ENCODE measurements around the gene CCDC33. TPM values are rescaled to one million over a fixed set of nuclear protein-coding genes. Genes with fewer than 3 reads are reported as not detected.
A peak's percentile ranks its signal among the peaks of the same experiment; 100 is the strongest.

The CCDC33 gene
- polyA plus RNA-seq, 1 of the 3 experiments (the other 2 are of a cell fraction), result 4.0 TPM

GRCh38 chr15:74373731-74374647 is 137.9 kb downstream of the CCDC33 start:
- Histone ChIP-seq H3K36me3 (replicated peaks in 1 of 2; ENCODE audit: control insufficient read depth in 1 of 2, insufficient read depth in 2 of 2, low read length in 1 of 2) (no peaks in the 10 kb centered on the region), H3K27me3 (ENCODE audit: insufficient read depth) (peaks cover 30% of the 10 kb centered on the region), H4K20me1 (ENCODE audit: insufficient read depth) (no peaks in the 10 kb centered on the region), H3K27ac (ENCODE audit: low read depth in 2 of 2, low read length in 1 of 2) (peak overlapping the region in 1 of 2 experiments; percentile 93; a peak in 2 of 4 replicates), H3K9me3 (no peaks in the 10 kb centered on the region), H3K79me2 (ENCODE audit: insufficient read depth) (no peaks in the 10 kb centered on the region), H3K9me2 (no peaks in the 10 kb centered on the region), H2AFZ (ENCODE audit: low read depth) (peak overlapping the region; percentile 100), H3K4me1 (ENCODE audit: control insufficient read depth in 1 of 2, insufficient read depth in 2 of 2, low read depth in 1 of 2, low read length in 1 of 2) (peaks cover 0 to 12% of the 10 kb centered on the region in 2 experiments; a peak in 1 of 4 replicates), H3K4me3 (ENCODE audit: low read depth in 2 of 2, low read length in 1 of 2) (peak overlapping the region; percentile 67 to 99), H3F3A (replicated peaks; ENCODE audit: insufficient read depth) (no peaks in the 10 kb centered on the region), H3K4me2 (peak overlapping the region; percentile 100), H3K9ac (no peak overlapping the region; the same call in 1 of the 2 replicates)
- peak; percentile 99 for DNase-seq
- POLR2A ChIA-PET, result interaction anchor here (1.4 to 1.5 kb wide), 2 partner anchors 87 to 115 kb away, joined by 4 to 5 read pairs; partner anchors contain the start of gene UBL7
- CTCF ChIA-PET, result interaction anchor here (0.5 to 23.8 kb wide), 63 partner anchors 8 to 475 kb away, joined by 3 to 779 read pairs (median 4); partner anchors contain the start of genes CLK3, SEMA7A and UBL7
- 5% methylated on average over 30 of the region's 62 CpGs for WGBS (ENCODE audit: low lambda C conversion rate)
- TF ChIP-seq RFX5 (IDR thresholded peaks at IDR 0.05; ENCODE audit: low read length) (peak; percentile 95), FOXJ3 (CRISPR knock-in tag; IDR thresholded peaks at IDR 0.05) (no peak), RXRA (IDR thresholded peaks at IDR 0.05; ENCODE audit: borderline replicate concordance, low read depth) (no peak), EZH2phosphoT487 (IDR thresholded peaks at IDR 0.05; ENCODE audit: borderline replicate concordance, low read depth) (no peak), EP300 (IDR thresholded peaks at IDR 0.05; ENCODE audit: borderline replicate concordance in 1 of 2, low read depth in 1 of 2, low read length in 1 of 2) (no peak; a peak in 1 of 4 replicates), RCOR1 (IDR thresholded peaks at IDR 0.05; ENCODE audit: low read length) (no peak), MXI1 (IDR thresholded peaks at IDR 0.05; ENCODE audit: low read depth, low read length) (peak; percentile 62), CHD2 (IDR thresholded peaks at IDR 0.05; ENCODE audit: low read length, partially characterized antibody) (peak; percentile 10), GATA2 (CRISPR knock-in tag; IDR thresholded peaks at IDR 0.05) (no peak; the same call in 1 of the 2 replicates), NFIC (IDR thresholded peaks at IDR 0.05; ENCODE audit: borderline replicate concordance) (no peak), IRF3 (IDR thresholded peaks at IDR 0.05; ENCODE audit: low read depth, low read length) (peak; percentile 9; the same call in 1 of the 2 replicates), GABPA (IDR thresholded peaks at IDR 0.05; ENCODE audit: low read depth) (no peak), RAD21 (IDR thresholded peaks at IDR 0.05; ENCODE audit: low read length) (peak; percentile 93), ELF1 (IDR thresholded peaks at IDR 0.05) (peak; percentile 48), FOSL2 (IDR thresholded peaks at IDR 0.05; ENCODE audit: borderline replicate concordance, low read depth) (no peak), YY1 (IDR thresholded peaks at IDR 0.05; ENCODE audit: low read depth) (no peak), TAF1 (IDR thresholded peaks at IDR 0.05; ENCODE audit: borderline replicate concordance, low read depth, low read length) (no peak), SMC3 (IDR thresholded peaks at IDR 0.05; ENCODE audit: low read depth, low read length) (peak; percentile 75), JUND (IDR thresholded peaks at IDR 0.05) (no peak), POLR2AphosphoS5 (IDR thresholded peaks at IDR 0.05; ENCODE audit: low read depth, low read length) (no peak)
- TF ChIP-seq, protein P1, sequence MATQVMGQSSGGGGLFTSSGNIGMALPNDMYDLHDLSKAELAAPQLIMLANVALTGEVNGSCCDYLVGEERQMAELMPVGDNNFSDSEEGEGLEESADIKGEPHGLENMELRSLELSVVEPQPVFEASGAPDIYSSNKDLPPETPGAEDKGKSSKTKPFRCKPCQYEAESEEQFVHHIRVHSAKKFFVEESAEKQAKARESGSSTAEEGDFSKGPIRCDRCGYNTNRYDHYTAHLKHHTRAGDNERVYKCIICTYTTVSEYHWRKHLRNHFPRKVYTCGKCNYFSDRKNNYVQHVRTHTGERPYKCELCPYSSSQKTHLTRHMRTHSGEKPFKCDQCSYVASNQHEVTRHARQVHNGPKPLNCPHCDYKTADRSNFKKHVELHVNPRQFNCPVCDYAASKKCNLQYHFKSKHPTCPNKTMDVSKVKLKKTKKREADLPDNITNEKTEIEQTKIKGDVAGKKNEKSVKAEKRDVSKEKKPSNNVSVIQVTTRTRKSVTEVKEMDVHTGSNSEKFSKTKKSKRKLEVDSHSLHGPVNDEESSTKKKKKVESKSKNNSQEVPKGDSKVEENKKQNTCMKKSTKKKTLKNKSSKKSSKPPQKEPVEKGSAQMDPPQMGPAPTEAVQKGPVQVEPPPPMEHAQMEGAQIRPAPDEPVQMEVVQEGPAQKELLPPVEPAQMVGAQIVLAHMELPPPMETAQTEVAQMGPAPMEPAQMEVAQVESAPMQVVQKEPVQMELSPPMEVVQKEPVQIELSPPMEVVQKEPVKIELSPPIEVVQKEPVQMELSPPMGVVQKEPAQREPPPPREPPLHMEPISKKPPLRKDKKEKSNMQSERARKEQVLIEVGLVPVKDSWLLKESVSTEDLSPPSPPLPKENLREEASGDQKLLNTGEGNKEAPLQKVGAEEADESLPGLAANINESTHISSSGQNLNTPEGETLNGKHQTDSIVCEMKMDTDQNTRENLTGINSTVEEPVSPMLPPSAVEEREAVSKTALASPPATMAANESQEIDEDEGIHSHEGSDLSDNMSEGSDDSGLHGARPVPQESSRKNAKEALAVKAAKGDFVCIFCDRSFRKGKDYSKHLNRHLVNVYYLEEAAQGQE (IDR thresholded peaks at IDR 0.05; ENCODE audit: low read depth, low read length), result no peak
- TF ChIP-seq, protein P2, sequence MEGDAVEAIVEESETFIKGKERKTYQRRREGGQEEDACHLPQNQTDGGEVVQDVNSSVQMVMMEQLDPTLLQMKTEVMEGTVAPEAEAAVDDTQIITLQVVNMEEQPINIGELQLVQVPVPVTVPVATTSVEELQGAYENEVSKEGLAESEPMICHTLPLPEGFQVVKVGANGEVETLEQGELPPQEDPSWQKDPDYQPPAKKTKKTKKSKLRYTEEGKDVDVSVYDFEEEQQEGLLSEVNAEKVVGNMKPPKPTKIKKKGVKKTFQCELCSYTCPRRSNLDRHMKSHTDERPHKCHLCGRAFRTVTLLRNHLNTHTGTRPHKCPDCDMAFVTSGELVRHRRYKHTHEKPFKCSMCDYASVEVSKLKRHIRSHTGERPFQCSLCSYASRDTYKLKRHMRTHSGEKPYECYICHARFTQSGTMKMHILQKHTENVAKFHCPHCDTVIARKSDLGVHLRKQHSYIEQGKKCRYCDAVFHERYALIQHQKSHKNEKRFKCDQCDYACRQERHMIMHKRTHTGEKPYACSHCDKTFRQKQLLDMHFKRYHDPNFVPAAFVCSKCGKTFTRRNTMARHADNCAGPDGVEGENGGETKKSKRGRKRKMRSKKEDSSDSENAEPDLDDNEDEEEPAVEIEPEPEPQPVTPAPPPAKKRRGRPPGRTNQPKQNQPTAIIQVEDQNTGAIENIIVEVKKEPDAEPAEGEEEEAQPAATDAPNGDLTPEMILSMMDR (IDR thresholded peaks at IDR 0.05), result peak; percentile 90
- TF ChIP-seq, protein P3, sequence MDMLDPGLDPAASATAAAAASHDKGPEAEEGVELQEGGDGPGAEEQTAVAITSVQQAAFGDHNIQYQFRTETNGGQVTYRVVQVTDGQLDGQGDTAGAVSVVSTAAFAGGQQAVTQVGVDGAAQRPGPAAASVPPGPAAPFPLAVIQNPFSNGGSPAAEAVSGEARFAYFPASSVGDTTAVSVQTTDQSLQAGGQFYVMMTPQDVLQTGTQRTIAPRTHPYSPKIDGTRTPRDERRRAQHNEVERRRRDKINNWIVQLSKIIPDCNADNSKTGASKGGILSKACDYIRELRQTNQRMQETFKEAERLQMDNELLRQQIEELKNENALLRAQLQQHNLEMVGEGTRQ (IDR thresholded peaks at IDR 0.05; ENCODE audit: borderline replicate concordance, low read depth, low read length), result no peak
- TF ChIP-seq, protein P4, sequence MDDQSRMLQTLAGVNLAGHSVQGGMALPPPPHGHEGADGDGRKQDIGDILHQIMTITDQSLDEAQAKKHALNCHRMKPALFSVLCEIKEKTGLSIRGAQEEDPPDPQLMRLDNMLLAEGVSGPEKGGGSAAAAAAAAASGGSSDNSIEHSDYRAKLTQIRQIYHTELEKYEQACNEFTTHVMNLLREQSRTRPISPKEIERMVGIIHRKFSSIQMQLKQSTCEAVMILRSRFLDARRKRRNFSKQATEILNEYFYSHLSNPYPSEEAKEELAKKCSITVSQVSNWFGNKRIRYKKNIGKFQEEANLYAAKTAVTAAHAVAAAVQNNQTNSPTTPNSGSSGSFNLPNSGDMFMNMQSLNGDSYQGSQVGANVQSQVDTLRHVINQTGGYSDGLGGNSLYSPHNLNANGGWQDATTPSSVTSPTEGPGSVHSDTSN (IDR thresholded peaks at IDR 0.05), result no peak
